ENCODE data around the gene ASAP3.
A peak's percentile ranks its signal among the peaks of the same experiment; 100 is the strongest.

ASAP3 gene

GRCh38 chr1:23483321-23484252 lies at the start of gene ASAP3:
TSS of gene ASAP3 (minus strand) at chr1:23484179. CDS start at chr1:23484133, 46 bp downstream.
- peak within 1 kb of the TSS; percentile 64 for H3K4me3 ChIP-seq (ENCODE audit: low read depth, low read length)

GRCh38 chr1:23533246-23534023 lies 49.5 kb upstream of the ASAP3 start:
- H3K4me3 ChIP-seq (ENCODE audit: low read depth, low read length) = no peak overlapping the region

DNA sequence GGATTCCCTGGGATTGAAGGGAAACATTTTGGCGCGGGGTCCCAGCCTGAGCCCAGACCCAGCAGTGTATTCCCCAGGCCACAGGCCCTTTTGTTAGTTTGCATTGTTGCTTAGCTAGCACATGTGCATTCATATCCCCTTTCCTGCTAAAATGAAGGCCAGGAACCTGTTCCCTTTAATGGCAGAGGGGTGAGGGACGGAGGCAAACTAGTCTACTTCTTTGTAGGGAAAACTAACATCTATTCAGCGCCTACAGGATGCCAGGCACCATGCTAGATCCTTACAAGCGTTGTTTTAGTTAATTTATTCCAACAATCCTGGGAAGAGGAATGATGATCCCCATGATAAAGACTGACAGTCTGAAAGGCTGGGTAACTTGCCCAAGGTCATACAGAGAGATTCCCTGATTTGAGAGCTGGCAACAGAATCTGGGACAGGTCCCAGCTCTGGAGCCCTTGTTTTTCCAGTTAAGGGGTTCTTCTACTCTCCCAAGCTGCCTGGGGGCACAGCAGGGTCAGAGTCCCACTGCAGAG lies 47.6 kb upstream of the ASAP3 start:
- no peak overlapping the region for H3K4me3 ChIP-seq (ENCODE audit: low read depth, low read length)

GRCh38 chr1:23530747-23531561 lies 47.0 kb upstream of the ASAP3 start, which contains the start of gene E2F2:
TSS of gene E2F2 (minus strand) at chr1:23531233. CDS start at chr1:23530793, 440 bp downstream.
- peak within 1 kb of the TSS; percentile 45 for H3K4me3 ChIP-seq (ENCODE audit: low read depth, low read length)

DNA sequence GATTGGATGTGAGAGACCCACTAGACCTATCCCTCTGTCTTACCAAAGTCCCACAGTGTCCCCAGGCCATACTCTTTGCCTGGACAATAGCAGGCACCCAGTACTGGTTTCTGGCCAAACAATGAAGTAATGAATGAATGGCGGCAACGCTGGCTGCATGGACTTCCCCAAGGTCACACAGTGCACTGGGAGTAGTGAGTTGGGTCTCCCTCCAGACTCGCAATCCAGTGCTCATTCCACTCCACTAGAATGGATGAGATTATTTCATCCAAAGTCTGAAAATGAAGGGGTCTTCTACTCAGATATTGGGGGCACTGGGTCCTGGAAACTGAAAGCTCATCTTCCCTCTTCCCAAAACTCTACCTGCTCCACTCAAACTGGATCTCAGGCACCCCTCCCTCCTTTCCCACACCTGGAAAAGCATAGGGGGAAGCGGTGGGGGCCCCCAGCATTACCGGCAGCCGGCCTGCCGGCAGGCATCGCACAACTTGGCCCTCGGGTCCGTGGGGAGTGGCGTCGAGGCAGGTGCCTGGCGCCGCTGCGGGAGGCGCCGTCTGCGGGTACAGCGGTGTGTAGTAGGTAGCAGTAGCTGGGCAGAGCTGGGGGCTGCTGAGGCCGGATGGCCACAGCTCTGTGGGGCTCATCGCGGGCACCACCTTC lies 46.2 kb upstream of the ASAP3 start:
- peak overlapping the region; percentile 45 for H3K4me3 ChIP-seq (ENCODE audit: low read depth, low read length)

- no peak overlapping the region for H3K4me3 ChIP-seq (ENCODE audit: low read depth, low read length)
Measured at GRCh38 chr1:23529146-23530086, 45.4 kb upstream of the ASAP3 start.

- H3K4me3 ChIP-seq (ENCODE audit: low read depth, low read length) = no peak overlapping the region
Measured at GRCh38 chr1:23528250-23528978, 44.4 kb upstream of the ASAP3 start.

GRCh38 chr1:23527900-23528249 lies 43.9 kb upstream of the ASAP3 start:
- H3K4me3 ChIP-seq (ENCODE audit: low read depth, low read length) = no peak overlapping the region

DNA sequence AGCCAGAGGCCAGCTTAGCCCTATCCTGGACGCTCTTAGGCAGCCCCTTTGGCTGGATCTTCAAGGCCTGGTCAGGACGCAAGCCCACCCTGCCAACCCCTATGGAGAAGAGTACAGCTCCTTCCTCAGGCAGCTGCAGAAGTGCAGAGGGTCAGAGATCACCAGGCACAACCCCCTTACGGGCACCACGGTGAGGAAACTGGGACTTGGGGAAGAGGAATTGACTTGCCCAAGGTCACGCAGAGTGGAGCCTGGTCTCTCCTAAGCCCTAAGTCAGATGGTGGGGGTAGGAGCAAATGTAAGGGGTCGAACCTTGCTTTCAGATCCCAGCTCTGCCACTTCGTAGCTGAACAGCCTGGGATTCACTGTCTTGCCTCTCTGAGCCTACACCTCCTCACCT lies 43.4 kb upstream of the ASAP3 start:
- no peak overlapping the region for H3K4me3 ChIP-seq (ENCODE audit: low read depth, low read length)

- no peak overlapping the region for H3K4me3 ChIP-seq (ENCODE audit: low read depth, low read length)
Measured at GRCh38 chr1:23526329-23527041, 42.5 kb upstream of the ASAP3 start.

- no peak overlapping the region for H3K4me3 ChIP-seq (ENCODE audit: low read depth, low read length)
Measured at GRCh38 chr1:23525558-23526250, 41.7 kb upstream of the ASAP3 start.

GRCh38 chr1:23524716-23525401 lies 40.9 kb upstream of the ASAP3 start:
- no peak overlapping the region for H3K4me3 ChIP-seq (ENCODE audit: low read depth, low read length)

- H3K4me3 ChIP-seq (ENCODE audit: low read depth, low read length) = no peak overlapping the region
Measured at GRCh38 chr1:23524163-23524562, 40.2 kb upstream of the ASAP3 start.

DNA sequence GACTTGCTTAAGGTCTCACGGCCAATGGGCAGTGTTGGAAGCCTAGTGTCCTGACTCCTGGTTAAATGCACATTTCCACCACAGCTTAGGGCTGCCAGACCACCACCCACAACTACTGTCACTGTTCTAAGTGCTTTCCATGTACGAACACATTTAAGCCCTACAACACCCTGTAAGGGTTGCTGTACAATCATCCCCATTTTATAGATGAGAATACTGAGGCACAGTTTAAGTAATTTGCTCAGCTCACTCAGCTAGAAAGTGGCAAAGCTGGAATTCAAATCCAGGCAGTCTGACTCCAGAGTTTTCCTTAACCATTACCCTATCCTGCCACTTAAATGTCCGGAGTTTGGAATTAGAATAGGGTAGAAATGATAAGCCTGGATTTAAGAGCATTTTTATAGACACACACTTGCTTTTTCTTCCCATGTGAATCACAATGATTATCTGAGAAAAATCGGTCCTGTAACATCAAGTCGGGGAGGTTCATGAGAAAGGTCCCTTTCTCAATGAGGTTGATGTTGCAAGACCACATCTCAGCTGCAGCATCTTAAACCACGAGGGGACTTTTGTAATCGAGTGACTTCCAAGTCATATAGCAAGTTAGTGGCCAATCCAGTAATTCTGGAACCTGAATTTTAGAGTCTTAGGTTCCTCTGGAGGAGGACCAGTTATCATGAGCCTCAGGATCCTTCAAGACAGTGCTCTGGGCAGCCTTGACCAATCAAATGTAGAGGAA lies 38.4 kb upstream of the ASAP3 start:
- no peak overlapping the region for H3K4me3 ChIP-seq (ENCODE audit: low read depth, low read length)

- no peak overlapping the region for H3K4me3 ChIP-seq (ENCODE audit: low read depth, low read length)
Measured at GRCh38 chr1:23521588-23521987, 37.6 kb upstream of the ASAP3 start.

DNA sequence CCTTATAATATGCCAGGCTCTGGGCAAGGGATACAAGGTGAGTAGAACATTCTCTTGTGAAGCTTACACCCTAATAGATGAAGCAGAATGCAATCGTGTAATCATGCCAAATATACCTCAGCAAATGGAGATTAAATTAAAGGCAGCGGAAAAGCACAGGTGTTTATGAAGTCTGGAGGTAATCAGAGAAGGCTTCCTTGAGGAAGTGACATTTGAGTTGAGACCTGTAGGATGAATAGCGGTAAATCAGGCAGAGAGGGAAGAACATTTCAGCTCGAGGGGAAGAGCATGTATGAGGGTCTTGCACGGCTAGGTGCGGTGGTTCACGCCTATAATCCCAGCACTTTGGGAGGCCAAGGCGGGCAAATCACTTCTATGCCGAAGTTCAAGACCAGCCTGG lies 33.6 kb upstream of the ASAP3 start:
- no peak overlapping the region for H3K4me3 ChIP-seq (ENCODE audit: low read depth, low read length)
